ENCODE data around the gene SCP2. TPM values are rescaled to one million over a fixed set of nuclear protein-coding genes. Genes with fewer than 3 reads are reported as not detected.

SCP2 gene
- total RNA-seq, 2 experiments from 2014 or later = 63.9 to 75.5 TPM

- Histone ChIP-seq H3K79me2 (ENCODE audit: insufficient read depth, low read depth, low read length) (no peaks in the 10 kb centered on the region), H3K4me2 (ENCODE audit: low read length) (no peak overlapping the region), H3K36me3 (ENCODE audit: insufficient read depth, low read length) (no peaks in the 10 kb centered on the region), H3K27ac (ENCODE audit: low read depth, low read length, poor library complexity, severe bottlenecking) (no peak overlapping the region), H3K4me3 (ENCODE audit: low read depth, low read length, poor library complexity, severe bottlenecking) (no peak overlapping the region), H3K9me2 (ENCODE audit: insufficient read depth, low read length) (no peaks in the 10 kb centered on the region), H2AFZ (ENCODE audit: low read length) (no peak overlapping the region), H3K4me1 (ENCODE audit: insufficient read depth, low read length, poor library complexity, severe bottlenecking) (no peaks in the 10 kb centered on the region), H4K20me1 (ENCODE audit: insufficient read depth, low read length) (no peaks in the 10 kb centered on the region), H3K9me3 (ENCODE audit: low read length) (no peaks in the 10 kb centered on the region)
- CTCF ChIA-PET (ENCODE audit: unreplicated experiment) = no interaction called here
- no peak for TF ChIP-seq EZH2phosphoT487 (IDR thresholded peaks at IDR 0.05; ENCODE audit: borderline replicate concordance, low read depth, low read length)
- TF ChIP-seq, protein P1, sequence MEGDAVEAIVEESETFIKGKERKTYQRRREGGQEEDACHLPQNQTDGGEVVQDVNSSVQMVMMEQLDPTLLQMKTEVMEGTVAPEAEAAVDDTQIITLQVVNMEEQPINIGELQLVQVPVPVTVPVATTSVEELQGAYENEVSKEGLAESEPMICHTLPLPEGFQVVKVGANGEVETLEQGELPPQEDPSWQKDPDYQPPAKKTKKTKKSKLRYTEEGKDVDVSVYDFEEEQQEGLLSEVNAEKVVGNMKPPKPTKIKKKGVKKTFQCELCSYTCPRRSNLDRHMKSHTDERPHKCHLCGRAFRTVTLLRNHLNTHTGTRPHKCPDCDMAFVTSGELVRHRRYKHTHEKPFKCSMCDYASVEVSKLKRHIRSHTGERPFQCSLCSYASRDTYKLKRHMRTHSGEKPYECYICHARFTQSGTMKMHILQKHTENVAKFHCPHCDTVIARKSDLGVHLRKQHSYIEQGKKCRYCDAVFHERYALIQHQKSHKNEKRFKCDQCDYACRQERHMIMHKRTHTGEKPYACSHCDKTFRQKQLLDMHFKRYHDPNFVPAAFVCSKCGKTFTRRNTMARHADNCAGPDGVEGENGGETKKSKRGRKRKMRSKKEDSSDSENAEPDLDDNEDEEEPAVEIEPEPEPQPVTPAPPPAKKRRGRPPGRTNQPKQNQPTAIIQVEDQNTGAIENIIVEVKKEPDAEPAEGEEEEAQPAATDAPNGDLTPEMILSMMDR (conservative IDR thresholded peaks at IDR 0.05; ENCODE audit: low read length) = no peak
- DNase-seq (ENCODE audit: low spot score) = no peak
- POLR2A ChIA-PET = interaction anchor here (0.7 to 1.0 kb wide), 3 partner anchors 70 to 663 kb away, joined by 3 to 4 read pairs (median 4); no protein-coding TSS in a partner anchor
- intact Hi-C loops (cut with micrococcal nuclease; ENCODE audit: unreplicated experiment) = no loop called here
- no TSS peak for BruUV-seq (replicated peaks)
Measured at GRCh38 chr1:52918201-52918600, 8.9 kb upstream of the SCP2 start.

DNA sequence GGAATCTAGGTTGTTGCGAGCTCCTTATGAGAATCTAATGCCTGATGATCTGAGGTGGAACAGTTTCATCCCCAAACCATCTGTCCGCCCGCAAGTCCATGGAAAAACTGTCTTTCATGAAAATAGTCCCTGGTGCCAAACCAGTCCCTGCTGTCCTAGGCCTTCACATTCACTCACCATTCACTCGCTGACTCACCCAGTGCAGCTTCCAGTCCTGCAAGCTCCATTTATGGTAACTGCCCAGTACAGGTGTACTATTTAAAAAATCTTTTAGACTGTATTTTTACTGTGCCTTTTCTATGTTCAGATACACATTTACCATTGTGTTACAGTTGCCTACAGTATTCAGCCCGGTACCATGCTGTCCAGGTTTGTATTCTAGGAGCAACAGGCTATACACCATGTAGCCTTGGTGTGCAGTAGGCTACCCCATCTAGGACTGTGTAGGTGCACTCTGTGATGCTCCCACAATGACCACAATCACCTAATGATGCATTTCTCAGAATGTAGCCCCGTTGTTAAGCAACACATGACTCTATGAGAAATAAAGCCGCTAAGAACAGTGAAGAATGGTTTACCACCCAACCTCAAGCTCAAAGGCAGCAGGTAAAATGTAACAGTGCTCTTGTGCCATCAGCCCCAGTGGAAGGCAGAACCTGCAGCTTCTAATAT, 7.9 kb upstream of the SCP2 start:
- intact Hi-C loops (cut with micrococcal nuclease; ENCODE audit: unreplicated experiment) = no loop called here
- Histone ChIP-seq H3K4me1 (ENCODE audit: insufficient read depth, low read length, poor library complexity, severe bottlenecking) (no peaks in the 10 kb centered on the region), H3K9me2 (ENCODE audit: insufficient read depth, low read length) (no peaks in the 10 kb centered on the region), H3K4me3 (ENCODE audit: low read depth, low read length, poor library complexity, severe bottlenecking) (no peak overlapping the region), H3K79me2 (ENCODE audit: insufficient read depth, low read depth, low read length) (no peaks in the 10 kb centered on the region), H3K9me3 (ENCODE audit: low read length) (no peaks in the 10 kb centered on the region), H3K4me2 (ENCODE audit: low read length) (no peak overlapping the region), H3K27ac (ENCODE audit: low read depth, low read length, poor library complexity, severe bottlenecking) (no peak overlapping the region), H2AFZ (ENCODE audit: low read length) (no peak overlapping the region), H4K20me1 (ENCODE audit: insufficient read depth, low read length) (no peaks in the 10 kb centered on the region), H3K36me3 (ENCODE audit: insufficient read depth, low read length) (no peaks in the 10 kb centered on the region)
- CTCF ChIA-PET (ENCODE audit: unreplicated experiment) = interaction anchor here (0.5 kb wide), 1 partner anchor 10 kb away, joined by 4 read pairs; no protein-coding TSS in a partner anchor
- no peak for TF ChIP-seq EZH2phosphoT487 (IDR thresholded peaks at IDR 0.05; ENCODE audit: borderline replicate concordance, low read depth, low read length)
- TF ChIP-seq, protein P1 (conservative IDR thresholded peaks at IDR 0.05; ENCODE audit: low read length) = no peak
- no TSS peak for BruUV-seq (replicated peaks)
- POLR2A ChIA-PET = interaction anchor here (1.0 kb wide), 1 partner anchor 69 kb away, joined by 3 read pairs; no protein-coding TSS in a partner anchor
- no peak for DNase-seq (ENCODE audit: low spot score)

All from OCI-LY7 (cell line).